MM.1S (cell line): ENCODE results near the gene LRMDA.
A peak's percentile ranks its signal among the peaks of the same experiment; 100 is the strongest.

Experiments used
- DNase-seq: peaks from one replicate; pipeline ENCODE4 v3.0.0-alpha.2; 2015
- H2AFZ ChIP-seq: fragments of 300-600 bp; sonication (generic); 2 replicates; pipeline ENCODE4 v1.6.0; 2016; ENCODE audit warnings: antibody characterized with exemption, low read length
- H3F3A ChIP-seq: fragments of 300-600 bp; sonication (generic); 2 replicates; pipeline ENCODE4 v1.6.1; 2016; ENCODE audit warnings: mild to moderate bottlenecking, antibody characterized with exemption, low read length, moderate library complexity, mixed read lengths; ENCODE audit not compliant: insufficient read depth
- H3K27ac ChIP-seq: fragments of 300-600 bp; sonication (generic); 2 replicates; pipeline ENCODE4 v1.5.1; 2016; ENCODE audit warnings: mild to moderate bottlenecking, low read length
- H3K27me3 ChIP-seq: fragments of 300-600 bp; sonication (generic); replicated peaks from 2 replicates; pipeline ENCODE4 v1.6.0; 2016; ENCODE audit warnings: low read length; ENCODE audit not compliant: insufficient read depth
- H3K36me3 ChIP-seq: fragments of 300-600 bp; sonication (generic); replicated peaks from 2 replicates; pipeline ENCODE4 v1.6.1; 2016; ENCODE audit warnings: mild to moderate bottlenecking, low read length, mixed read lengths; ENCODE audit not compliant: insufficient read depth
- H3K4me1 ChIP-seq: fragments of 300-600 bp; sonication (generic); 2 replicates; pipeline ENCODE4 v1.6.1; 2016; ENCODE audit warnings: low read length, mixed read lengths
- H3K4me2 ChIP-seq: fragments of 300-600 bp; sonication (generic); 2 replicates; pipeline ENCODE4 v1.6.0; 2016; ENCODE audit warnings: low read depth, low read length
- H3K4me3 ChIP-seq: fragments of 300-600 bp; sonication (generic); 2 replicates; pipeline ENCODE4 v1.5.1; 2016; ENCODE audit warnings: low read length, mixed read lengths
- H3K79me2 ChIP-seq: fragments of 300-600 bp; sonication (generic); 2 replicates; pipeline ENCODE4 v1.6.1; 2016; ENCODE audit warnings: mixed run types, low read length, mixed read lengths
- H3K9ac ChIP-seq: fragments of 300-600 bp; sonication (generic); 2 replicates; pipeline ENCODE4 v1.6.1; 2016; ENCODE audit warnings: low read length, mixed read lengths
- H3K9me2 ChIP-seq: fragments of 300-600 bp; sonication (generic); replicated peaks from 2 replicates; pipeline ENCODE4 v1.6.1; 2016; ENCODE audit warnings: mild to moderate bottlenecking, low read length, mixed read lengths; ENCODE audit not compliant: insufficient read depth
- H3K9me3 ChIP-seq: fragments of 300-600 bp; sonication (generic); replicated peaks from 2 replicates; pipeline ENCODE4 v1.6.1; 2016; ENCODE audit warnings: mild to moderate bottlenecking, low read length, mixed read lengths; ENCODE audit not compliant: insufficient read depth
- H4K20me1 ChIP-seq: fragments of 300-600 bp; sonication (generic); 2 replicates; pipeline ENCODE4 v1.6.1; 2016; ENCODE audit warnings: mild to moderate bottlenecking, low read length, moderate library complexity, mixed read lengths; ENCODE audit not compliant: insufficient read depth
- CTCF ChIP-seq: fragments of 300-600 bp; sonication (generic); IDR thresholded peaks from 2 replicates; pipeline ENCODE4 v1.5.1; 2016; ENCODE audit warnings: antibody characterized with exemption, low read length, mixed read lengths
- EZH2 ChIP-seq: fragments of 300-600 bp; sonication (generic); optimal IDR thresholded peaks from 2 replicates; pipeline ENCODE3; 2017; ENCODE audit warnings: low read depth, mild to moderate bottlenecking, antibody characterized with exemption, low read length, mixed read lengths
- EZH2phosphoT487 ChIP-seq: fragments of 300-600 bp; sonication (generic); IDR thresholded peaks from 2 replicates; pipeline ENCODE4 v1.6.1; 2018; ENCODE audit warnings: antibody characterized with exemption, low read length

LRMDA gene

GRCh38 chr10:76303682-76304316 is 872.4 kb downstream of the LRMDA start:
- peak; percentile 11 for DNase-seq
- H3K4me2 ChIP-seq, result no peak overlapping the region
- no peaks in the 10 kb centered on the region for H3K36me3 ChIP-seq
- H3K9me2 ChIP-seq, result no peaks in the 10 kb centered on the region
- no peaks in the 10 kb centered on the region for H3K4me1 ChIP-seq
- no peaks in the 10 kb centered on the region for H3K9me3 ChIP-seq
- no peak overlapping the region for H3K27ac ChIP-seq
- no peak overlapping the region for H3K9ac ChIP-seq
- H3F3A ChIP-seq, result no peaks in the 10 kb centered on the region
- H2AFZ ChIP-seq, result no peak overlapping the region
- no peak for TF ChIP-seq EZH2phosphoT487
- TF ChIP-seq CTCF, result peak; percentile 20
- no peaks in the 10 kb centered on the region for H3K79me2 ChIP-seq
- H4K20me1 ChIP-seq, result no peaks in the 10 kb centered on the region
- no peak overlapping the region for H3K4me3 ChIP-seq
- no peaks in the 10 kb centered on the region for H3K27me3 ChIP-seq

GRCh38 chr10:76305930-76306615 is 874.6 kb downstream of the LRMDA start:
- no peak overlapping the region for H3K4me2 ChIP-seq
- no peak overlapping the region for H3K27ac ChIP-seq
- H3K4me1 ChIP-seq, result no peaks in the 10 kb centered on the region

DNA sequence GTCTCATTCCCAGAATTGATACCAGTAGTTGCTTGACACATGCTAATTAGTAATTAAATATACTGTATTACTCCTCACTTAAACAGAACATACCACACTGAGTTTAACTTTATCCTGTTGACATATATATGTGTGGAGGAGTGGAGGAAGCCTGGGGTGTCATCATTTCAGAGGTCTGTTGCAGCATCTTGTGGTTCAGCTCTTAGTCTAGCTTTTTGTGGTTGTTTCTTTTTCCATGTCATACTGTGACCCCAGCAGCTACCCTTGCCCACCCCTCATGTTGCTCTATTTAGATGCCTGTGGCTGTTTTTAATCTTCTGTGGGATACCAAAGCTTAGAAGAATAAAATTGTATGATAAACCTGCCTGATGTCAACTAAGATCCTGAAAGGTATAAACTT is 875.4 kb downstream of the LRMDA start:
- H3K79me2 ChIP-seq, result no peaks in the 10 kb centered on the region
- no peaks in the 10 kb centered on the region for H3F3A ChIP-seq
- H3K27ac ChIP-seq, result no peak overlapping the region
- H3K27me3 ChIP-seq, result no peaks in the 10 kb centered on the region
- no peak for TF ChIP-seq EZH2phosphoT487
- TF ChIP-seq EZH2, result no peak
- TF ChIP-seq CTCF, result no peak
- H3K9ac ChIP-seq, result no peak overlapping the region
- H3K9me3 ChIP-seq, result no peaks in the 10 kb centered on the region
- H4K20me1 ChIP-seq, result no peaks in the 10 kb centered on the region
- no peak overlapping the region for H3K4me3 ChIP-seq
- DNase-seq, result no peak
- H3K36me3 ChIP-seq, result no peaks in the 10 kb centered on the region
- H3K9me2 ChIP-seq, result no peaks in the 10 kb centered on the region
- H2AFZ ChIP-seq, result no peak overlapping the region
- no peak overlapping the region for H3K4me2 ChIP-seq
- no peaks in the 10 kb centered on the region for H3K4me1 ChIP-seq

More at GRCh38 chr10:76305930-76306615, 874.6 kb downstream of the LRMDA start:
- no peaks in the 10 kb centered on the region for H3F3A ChIP-seq
- no peaks in the 10 kb centered on the region for H3K27me3 ChIP-seq
- no peak for DNase-seq
- H2AFZ ChIP-seq, result no peak overlapping the region
- no peaks in the 10 kb centered on the region for H3K79me2 ChIP-seq
- no peak overlapping the region for H3K4me3 ChIP-seq
- no peaks in the 10 kb centered on the region for H3K9me3 ChIP-seq
- H3K36me3 ChIP-seq, result no peaks in the 10 kb centered on the region
- no peaks in the 10 kb centered on the region for H3K9me2 ChIP-seq
- H4K20me1 ChIP-seq, result no peaks in the 10 kb centered on the region
- no peak overlapping the region for H3K9ac ChIP-seq
- TF ChIP-seq EZH2phosphoT487 (no peak), EZH2 (no peak)

GRCh38 chr10:76309070-76309469 is 877.6 kb downstream of the LRMDA start:
- H3K9me2 ChIP-seq, result no peaks in the 10 kb centered on the region

More at GRCh38 chr10:76309070-76309469, 877.6 kb downstream of the LRMDA start:
- H2AFZ ChIP-seq, result no peak overlapping the region
- no peak overlapping the region for H3K9ac ChIP-seq
- DNase-seq, result no peak
- no peaks in the 10 kb centered on the region for H3F3A ChIP-seq
- H3K36me3 ChIP-seq, result no peaks in the 10 kb centered on the region
- no peak overlapping the region for H3K4me3 ChIP-seq
- no peaks in the 10 kb centered on the region for H3K79me2 ChIP-seq
- no peak for TF ChIP-seq EZH2phosphoT487
- no peak for TF ChIP-seq CTCF
- no peak for TF ChIP-seq EZH2
- H3K4me1 ChIP-seq, result no peaks in the 10 kb centered on the region
- H3K4me2 ChIP-seq, result no peak overlapping the region
- H4K20me1 ChIP-seq, result no peaks in the 10 kb centered on the region
- H3K27ac ChIP-seq, result no peak overlapping the region
- no peaks in the 10 kb centered on the region for H3K27me3 ChIP-seq
- no peaks in the 10 kb centered on the region for H3K9me3 ChIP-seq
